Urinary bladder (tissue), 4 donors: Measurements from ENCODE around the gene VPREB3. TPM values are rescaled to one million over a fixed set of nuclear protein-coding genes. Genes with fewer than 3 reads are reported as not detected.

ENCODE experiments used
- DNase-seq: peaks from one replicate; pipeline ENCODE4 v3.0.0-alpha.2; 2015; ENCODE audit errors: extremely low spot score
- H3K27ac ChIP-seq: one replicate; pipeline ENCODE4 v1.5.1; 2013; ENCODE audit warnings: low read depth, mild to moderate bottlenecking, moderate library complexity
- H3K36me3 ChIP-seq: one replicate; pipeline ENCODE4 v1.6.1; 2013; ENCODE audit warnings: mild to moderate bottlenecking, moderate library complexity; ENCODE audit not compliant: insufficient read depth
- H3K4me1 ChIP-seq: one replicate; pipeline ENCODE4 v1.6.1; 2013; ENCODE audit warnings: mild to moderate bottlenecking, moderate library complexity; ENCODE audit not compliant: insufficient read depth
- H3K4me3 ChIP-seq: one replicate; pipeline ENCODE4 v1.5.1; 2013; ENCODE audit warnings: low read depth, low read length
- WGBS: extraction: QIAGEN DNeasy Blood & Tissue Kit; methylation state at CpG from one replicate; pipeline ENCODE4 v1.1.7; 2013; 5-methylcytosine and 5-hydroxymethylcytosine counted together
- polyA plus RNA-seq: library from polyadenylated mRNA; stranded (reverse); fragments of 200-250 nt; gene quantifications from one replicate; pipeline ENCODE4 v1.2.3, GENCODE V29; 2013
- total RNA-seq: library from RNA; depleted of rRNA; stranded (reverse); fragments of >200 nt; gene quantifications from one replicate; pipeline ENCODE4 v1.2.3, GENCODE V29; 2014
- donor health status: healthy with polysubstance abuse.
- donor health status: healthy.

Gene VPREB3
- total and polyA plus RNA-seq, 2 donors, result not detected

DNA sequence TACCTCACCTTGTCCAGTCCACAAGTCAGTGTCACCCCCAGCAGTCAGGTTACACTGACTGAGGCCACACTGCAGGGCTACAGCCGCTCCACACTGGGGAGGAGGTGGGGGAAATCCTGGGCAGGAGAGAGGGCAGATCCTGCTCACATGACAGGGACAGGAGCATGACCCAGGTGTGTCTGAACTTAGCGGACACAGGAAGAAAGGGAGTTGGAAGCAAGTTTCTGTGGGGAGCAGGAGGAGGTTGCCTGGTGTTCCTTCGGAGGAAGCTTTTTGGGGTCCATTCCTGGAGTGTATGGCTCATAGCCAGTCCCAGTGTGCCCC, 24.3 kb upstream of the VPREB3 start:
- Histone ChIP-seq H3K4me3 (no peak overlapping the region), H3K27ac (no peak overlapping the region), H3K4me1 (no peaks in the 10 kb centered on the region), H3K36me3 (no peaks in the 10 kb centered on the region)
- 90% methylated on average over 3 of the region's 3 CpGs for WGBS
- DNase-seq, result no peak

- Histone ChIP-seq H3K4me1 (no peaks in the 10 kb centered on the region), H3K27ac (no peak overlapping the region), H3K36me3 (no peaks in the 10 kb centered on the region), H3K4me3 (no peak overlapping the region)
- 69% methylated on average over 11 of the region's 11 CpGs for WGBS
- DNase-seq, result no peak
These were observed 23.8 kb upstream of the VPREB3 start for GRCh38 chr22:23777776-23778576.

- no peaks in the 10 kb centered on the region for H3K36me3 ChIP-seq
- H3K4me1 ChIP-seq, result no peaks in the 10 kb centered on the region
- WGBS, result 85% methylated on average over 3 of the region's 3 CpGs
- DNase-seq, result no peak
- H3K4me3 ChIP-seq, result no peak overlapping the region
- no peak overlapping the region for H3K27ac ChIP-seq
These were observed 21.7 kb upstream of the VPREB3 start for GRCh38 chr22:23775779-23776375.

GRCh38 chr22:23774922-23775436, 20.8 kb upstream of the VPREB3 start:
- WGBS, result 71% methylated on average over 2 of the region's 2 CpGs
- no peak for DNase-seq
- H3K4me3 ChIP-seq, result no peak overlapping the region
- no peaks in the 10 kb centered on the region for H3K36me3 ChIP-seq
- no peak overlapping the region for H3K27ac ChIP-seq
- no peaks in the 10 kb centered on the region for H3K4me1 ChIP-seq

- WGBS, result 50% methylated on average over 12 of the region's 12 CpGs
- Histone ChIP-seq H3K27ac (no peak overlapping the region), H3K36me3 (no peaks in the 10 kb centered on the region), H3K4me1 (no peaks in the 10 kb centered on the region), H3K4me3 (no peak overlapping the region)
- no peak for DNase-seq
These were observed 20.1 kb upstream of the VPREB3 start for GRCh38 chr22:23774114-23774921.

GRCh38 chr22:23773483-23774113, 19.4 kb upstream of the VPREB3 start:
- no peak overlapping the region for H3K27ac ChIP-seq
- 64% methylated on average over 7 of the region's 7 CpGs for WGBS

DNA sequence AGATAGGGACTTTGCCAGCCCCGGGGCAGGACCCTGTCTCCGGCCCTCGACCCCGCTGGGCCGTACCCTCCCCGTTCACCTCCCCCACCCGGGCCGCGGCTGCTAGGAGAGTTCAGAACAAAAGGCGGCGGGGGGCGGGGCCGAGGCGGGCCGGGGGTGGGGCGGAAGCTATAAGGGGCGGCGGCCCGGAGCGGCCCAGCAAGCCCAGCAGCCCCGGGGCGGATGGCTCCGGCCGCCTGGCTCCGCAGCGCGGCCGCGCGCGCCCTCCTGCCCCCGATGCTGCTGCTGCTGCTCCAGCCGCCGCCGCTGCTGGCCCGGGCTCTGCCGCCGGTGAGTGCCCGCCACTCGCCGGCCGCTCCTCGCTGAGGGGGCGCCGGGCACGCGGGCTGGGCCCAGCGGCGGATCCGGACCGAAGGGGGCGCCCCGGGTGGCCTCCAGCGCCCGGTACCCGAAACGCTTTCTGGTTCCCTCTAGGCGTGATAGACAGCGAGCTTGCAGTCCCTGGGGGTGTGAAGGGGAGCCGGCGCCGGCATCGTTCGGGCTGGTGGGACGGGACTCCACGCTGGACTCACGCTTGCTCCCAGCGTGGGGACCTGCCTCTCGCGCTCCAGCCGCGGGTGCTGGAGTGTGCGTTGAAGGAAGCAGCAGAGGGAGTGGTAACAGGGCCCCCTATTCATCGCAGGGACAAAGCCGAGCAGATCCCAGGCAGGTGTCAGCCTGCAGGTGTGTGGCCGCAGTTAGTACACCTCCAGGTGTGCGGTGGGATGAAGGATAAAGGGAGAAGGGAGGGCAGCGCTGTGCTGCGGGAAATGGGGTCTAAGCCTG, 18.6 kb upstream of the VPREB3 start, which contains the start of gene MMP11:
Gene MMP11, plus strand, starts transcription at position 201 of the 825 bp plus-strand sequence. Its CDS starts 22 bp downstream, at position 223.
- Histone ChIP-seq H3K4me1 (no peaks in the 10 kb centered on the region), H3K36me3 (no peaks in the 10 kb centered on the region), H3K27ac (no peak within 1 kb of the TSS), H3K4me3 (peak within 1 kb of the TSS; percentile 47)
- DNase-seq, result no peak
- 4% methylated on average over 79 of the region's 79 CpGs for WGBS

More at GRCh38 chr22:23773483-23774113, 19.4 kb upstream of the VPREB3 start:
- no peak overlapping the region for H3K4me3 ChIP-seq
- no peaks in the 10 kb centered on the region for H3K4me1 ChIP-seq
- no peaks in the 10 kb centered on the region for H3K36me3 ChIP-seq
- DNase-seq, result no peak

- H3K36me3 ChIP-seq, result no peaks in the 10 kb centered on the region
- WGBS, result 12% methylated on average over 6 of the region's 6 CpGs
- no peaks in the 10 kb centered on the region for H3K4me1 ChIP-seq
- no peak for DNase-seq
- peak overlapping the region; percentile 47 for H3K4me3 ChIP-seq
- H3K27ac ChIP-seq, result no peak overlapping the region
These were observed 18.1 kb upstream of the VPREB3 start for GRCh38 chr22:23772315-23772648.

DNA sequence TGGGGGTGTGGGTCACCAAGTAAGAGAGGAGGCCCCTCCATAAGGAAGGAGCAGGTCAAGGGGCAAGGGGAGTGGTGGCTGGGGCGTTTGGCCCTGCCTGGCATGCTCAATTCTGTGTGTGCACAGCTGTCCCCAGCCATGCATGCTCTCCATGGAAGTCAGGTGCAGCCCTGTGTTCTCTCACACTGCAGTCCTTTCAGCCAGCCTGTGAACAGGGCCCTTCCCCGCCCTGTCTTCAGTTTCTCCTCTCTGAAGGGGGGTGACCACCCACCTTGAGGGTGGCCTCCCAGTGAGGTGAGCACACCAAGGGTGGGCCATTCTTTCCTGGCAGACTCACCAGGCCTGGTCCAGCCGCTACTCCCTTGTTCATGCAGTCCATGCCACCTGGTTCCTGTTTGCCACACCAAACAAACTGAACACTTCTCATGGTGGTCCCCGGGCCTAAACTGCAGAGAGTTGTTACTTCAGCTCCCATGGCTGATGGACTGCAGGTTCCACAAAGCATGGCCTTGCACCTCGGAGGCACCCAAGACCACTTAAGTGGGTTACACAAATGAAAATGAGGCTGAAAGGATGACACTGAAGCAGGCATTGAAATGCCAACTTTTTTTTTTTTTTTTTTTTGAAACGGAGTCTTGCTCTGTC, 15.2 kb upstream of the VPREB3 start:
- H3K4me3 ChIP-seq, result no peak overlapping the region
- H3K27ac ChIP-seq, result no peak overlapping the region
- 70% methylated on average over 6 of the region's 6 CpGs for WGBS
- H3K36me3 ChIP-seq, result no peaks in the 10 kb centered on the region
- DNase-seq, result no peak
- H3K4me1 ChIP-seq, result no peaks in the 10 kb centered on the region

- no peak for DNase-seq
- Histone ChIP-seq H3K36me3 (no peaks in the 10 kb centered on the region), H3K27ac (no peak within 1 kb of the TSS), H3K4me3 (peak within 1 kb of the TSS; percentile 53), H3K4me1 (no peaks in the 10 kb centered on the region)
- WGBS, result 1% methylated on average over 63 of the region's 63 CpGs
These were observed 13.7 kb upstream of the VPREB3 start, which contains the start of gene CHCHD10 for GRCh38 chr22:23767673-23768548. CHCHD10 (minus strand) TSS chr22:23767972; CDS start chr22:23767874, 98 bp downstream.

GRCh38 chr22:23767303-23767672, 13.1 kb upstream of the VPREB3 start:
- WGBS, result 8% methylated on average over 27 of the region's 27 CpGs
- Histone ChIP-seq H3K4me1 (no peaks in the 10 kb centered on the region), H3K4me3 (peak overlapping the region; percentile 53), H3K27ac (no peak overlapping the region), H3K36me3 (no peaks in the 10 kb centered on the region)
- DNase-seq, result no peak
